H1 (cell line): Measurements from ENCODE around the gene GREM2. TPM values are rescaled to one million over a fixed set of nuclear protein-coding genes. Genes with fewer than 3 reads are reported as not detected.

Source experiments
- CTCF ChIA-PET: fragments of 300-600 bp; sonication (Branson Sonifier 250); formaldehyde crosslinking; loops from one replicate; lab custom pipeline; 2021; ENCODE audit not compliant: partially characterized antibody; lab: Charles Lee
- POLR2A ChIA-PET: fragments of 300-600 bp; sonication (Branson Sonifier 250); formaldehyde crosslinking; loops from one replicate; lab custom pipeline; 2021; ENCODE audit warnings: inconsistent platforms; ENCODE audit not compliant: partially characterized antibody; lab: Charles Lee
- DNase-seq, 2 experiments: peaks; one replicate each; pipeline versions ENCODE4 v3.0.0 to v3.0.0-alpha.2; 2010 to 2022; ENCODE audit warnings: low spot score in 2 of 2, low read depth in 1 of 2, mixed read lengths in 1 of 2
- FAIRE-seq: peaks from 2 replicates; lab custom pipeline; 2011; peaks lifted over from hg19 to GRCh38; lab: Jason Lieb, UNC
- H2AFZ ChIP-seq: 2 replicates; pipeline ENCODE4 v1.8.1; 2012; ENCODE audit warnings: low read length, inconsistent platforms
- H2AK5ac ChIP-seq: 2 replicates; pipeline ENCODE4 v1.6.1; 2013; ENCODE audit warnings: low read depth, low read length
- H2BK120ac ChIP-seq: replicated peaks from 2 replicates; pipeline ENCODE3; 2013; ENCODE audit warnings: low read depth, low read length, inconsistent platforms
- H2BK12ac ChIP-seq: 2 replicates; pipeline ENCODE4 v1.6.1; 2013; ENCODE audit warnings: low read depth, low read length
- H2BK15ac ChIP-seq: 2 replicates; pipeline ENCODE4 v1.6.1; 2013; ENCODE audit warnings: low read length
- H2BK20ac ChIP-seq: 2 replicates; pipeline ENCODE4 v1.6.1; 2013; ENCODE audit warnings: low read length
- H2BK5ac ChIP-seq: 2 replicates; pipeline ENCODE4 v1.6.1; 2013; ENCODE audit warnings: low read depth, low read length
- H3K14ac ChIP-seq: 2 replicates; pipeline ENCODE4 v1.6.1; 2013; ENCODE audit warnings: inconsistent platforms; ENCODE audit not compliant: insufficient read length
- H3K18ac ChIP-seq: 2 replicates; pipeline ENCODE4 v1.6.1; 2013; ENCODE audit warnings: low read length; ENCODE audit errors: extremely low read depth
- H3K23ac ChIP-seq: 2 replicates; pipeline ENCODE4 v1.6.1; 2013; ENCODE audit warnings: inconsistent platforms; ENCODE audit not compliant: insufficient read length
- H3K23me2 ChIP-seq: 2 replicates; pipeline ENCODE4 v1.6.1; 2013; ENCODE audit warnings: low read depth, low read length
- H3K27ac ChIP-seq: 2 replicates; pipeline ENCODE4 v1.6.1; 2011; ENCODE audit warnings: low read depth, low read length, inconsistent platforms
- H3K27me3 ChIP-seq, 4 experiments: replicated peaks in 1 of 4; 1 replicate in 1 of 4; 2 replicates in 3 of 4; pipeline versions ENCODE4 v1.6.1 to v1.8.1; 2011 to 2013; ENCODE audit warnings: low read length in 3 of 4, mild to moderate bottlenecking in 3 of 4, inconsistent platforms in 2 of 4, mixed read lengths in 2 of 4, moderate library complexity in 1 of 4; ENCODE audit not compliant: control insufficient read depth in 3 of 4, insufficient read depth in 3 of 4; ENCODE audit errors: extremely low read depth in 1 of 4
- H3K36me3 ChIP-seq, 4 experiments: 2 replicates each; pipeline versions ENCODE4 v1.6.1 to v1.8.1; 2011 to 2013; ENCODE audit warnings: mild to moderate bottlenecking in 4 of 4, low read length in 3 of 4, moderate library complexity in 2 of 4, control low read depth in 1 of 4, inconsistent platforms in 1 of 4; ENCODE audit not compliant: insufficient read depth in 4 of 4, control insufficient read depth in 2 of 4
- H3K4ac ChIP-seq: replicated peaks from 2 replicates; pipeline ENCODE3; 2013; ENCODE audit warnings: low read length, low read depth, mixed read lengths, inconsistent platforms; ENCODE audit not compliant: insufficient read length
- H3K4me1 ChIP-seq, 4 experiments: replicated peaks in 1 of 4; 1 replicate in 1 of 4; 2 replicates in 3 of 4; pipeline versions ENCODE4 v1.6.1 to v1.8.1; 2011 to 2013; ENCODE audit warnings: low read length in 3 of 4, inconsistent platforms in 2 of 4, mixed read lengths in 1 of 4; ENCODE audit not compliant: insufficient read depth in 4 of 4, control insufficient read depth in 3 of 4
- H3K4me2 ChIP-seq, 2 experiments: 2 replicates each; pipeline versions ENCODE4 v1.6.1 to v1.8.1; 2011 to 2013; ENCODE audit warnings: low read depth in 2 of 2, low read length in 2 of 2, control low read depth in 1 of 2, inconsistent platforms in 1 of 2, mild to moderate bottlenecking in 1 of 2; ENCODE audit not compliant: insufficient read depth in 1 of 2
- H3K4me3 ChIP-seq, 4 experiments: fragments of 200-600, 300-600 bp in 1 of 4; sonication (generic), shearing (Covaris generic), sonication (Bioruptor Twin) in 1 of 4; 2 replicates each; pipeline versions ENCODE4 v1.5.1 to v1.8.1; 2011 to 2016; ENCODE audit warnings: low read length in 4 of 4, low read depth in 3 of 4, control low read depth in 2 of 4, inconsistent platforms in 2 of 4, mild to moderate bottlenecking in 2 of 4, mixed read lengths in 1 of 4, moderate library complexity in 1 of 4; ENCODE audit not compliant: insufficient read depth in 2 of 4; ENCODE audit errors: extremely low read depth in 1 of 4
- H3K56ac ChIP-seq: replicated peaks from 2 replicates; pipeline ENCODE3; 2013; ENCODE audit warnings: low read depth, mild to moderate bottlenecking, mixed read lengths, low read length, inconsistent platforms; ENCODE audit not compliant: insufficient read length
- H3K79me1 ChIP-seq: 2 replicates; pipeline ENCODE4 v1.6.1; 2013; ENCODE audit warnings: low read depth, low read length, control low read depth
- H3K79me2 ChIP-seq, 2 experiments: 2 replicates each; pipeline versions ENCODE4 v1.6.1 to v1.8.1; 2012 to 2013; ENCODE audit warnings: low read length in 2 of 2, mild to moderate bottlenecking in 2 of 2, inconsistent platforms in 1 of 2; ENCODE audit not compliant: insufficient read depth in 2 of 2, control insufficient read depth in 1 of 2
- H3K9ac ChIP-seq, 4 experiments: replicated peaks in 1 of 4; 1 replicate in 1 of 4; 2 replicates in 3 of 4; pipeline versions ENCODE4 v1.6.1 to v1.8.1; 2011 to 2013; ENCODE audit warnings: low read depth in 3 of 4, low read length in 3 of 4, control low read depth in 2 of 4, mild to moderate bottlenecking in 2 of 4, moderate library complexity in 2 of 4, inconsistent platforms in 1 of 4; ENCODE audit errors: extremely low read depth in 1 of 4
- H3K9me3 ChIP-seq, 2 experiments: 2 replicates each; pipeline versions ENCODE4 v1.6.1 to v1.8.1; 2012 to 2013; ENCODE audit warnings: mild to moderate bottlenecking in 2 of 2, moderate library complexity in 2 of 2, control low read depth in 1 of 2, inconsistent platforms in 1 of 2, low read depth in 1 of 2, low read length in 1 of 2, mixed read lengths in 1 of 2; ENCODE audit not compliant: insufficient read depth in 2 of 2
- H4K20me1 ChIP-seq, 2 experiments: replicated peaks in 1 of 2; 2 replicates each; pipeline versions ENCODE3 to v1.8.1; 2011 to 2013; ENCODE audit warnings: inconsistent platforms in 2 of 2, low read length in 2 of 2, mild to moderate bottlenecking in 1 of 2; ENCODE audit not compliant: insufficient read depth in 2 of 2, control insufficient read depth in 1 of 2
- H4K5ac ChIP-seq: 2 replicates; pipeline ENCODE4 v1.6.1; 2013; ENCODE audit warnings: low read length, low read depth, mixed read lengths, inconsistent platforms; ENCODE audit not compliant: insufficient read length
- H4K8ac ChIP-seq: 2 replicates; pipeline ENCODE4 v1.8.0; 2013; ENCODE audit warnings: mild to moderate bottlenecking, moderate library complexity, low read length, inconsistent platforms; ENCODE audit not compliant: insufficient read depth; ENCODE audit errors: extremely low read depth
- H4K91ac ChIP-seq: replicated peaks from 2 replicates; pipeline ENCODE3; 2013; ENCODE audit warnings: low read length, mixed read lengths, inconsistent platforms; ENCODE audit not compliant: insufficient read length
- BRCA1 ChIP-seq: IDR thresholded peaks from 2 replicates; pipeline ENCODE4 v1.6.1; 2012; ENCODE audit warnings: low read depth, low read length, improper control_type of control experiment
- CBX8 ChIP-seq: fragments of 300-800, 300-1000 bp; sonication (generic); IDR thresholded peaks from 2 replicates; pipeline ENCODE4 v1.7.1; 2016; ENCODE audit warnings: low read depth, low read length, borderline replicate concordance
- CREB1 ChIP-seq: IDR thresholded peaks from 2 replicates; pipeline ENCODE4 v1.6.1; 2012; ENCODE audit warnings: inconsistent platforms
- JUND ChIP-seq: IDR thresholded peaks from 2 replicates; pipeline ENCODE4 v1.6.1; 2011; ENCODE audit warnings: mild to moderate bottlenecking, improper control_type of control experiment, low read length
- POLR2A ChIP-seq, 2 experiments: IDR thresholded peaks; 1 replicate in 1 of 2; 2 replicates in 1 of 2; pipeline ENCODE4 v1.6.1; 2011; ENCODE audit warnings: low read depth in 2 of 2, low read length in 2 of 2, mild to moderate bottlenecking in 2 of 2; ENCODE audit errors: control extremely low read depth in 1 of 2
- POU5F1 ChIP-seq: IDR thresholded peaks from 2 replicates; pipeline ENCODE4 v1.6.1; 2011; ENCODE audit warnings: low read depth, mild to moderate bottlenecking, low read length, moderate library complexity
- RBBP5 ChIP-seq: IDR thresholded peaks from 2 replicates; pipeline ENCODE4 v1.7.1; 2012; ENCODE audit warnings: low read depth, mild to moderate bottlenecking, inconsistent platforms, low read length, moderate library complexity, borderline replicate concordance
- RFX5 ChIP-seq: IDR thresholded peaks from 2 replicates; pipeline ENCODE4 v1.6.1; 2011; ENCODE audit warnings: low read depth, low read length, improper control_type of control experiment, borderline replicate concordance
- SIX5 ChIP-seq: IDR thresholded peaks from 2 replicates; pipeline ENCODE4 v1.6.1; 2011; ENCODE audit warnings: mild to moderate bottlenecking, low read depth, low read length
- WGBS, 2 experiments: shearing (Covaris generic) in 1 of 2; methylation state at CpG; one replicate each; pipeline versions ENCODE4 v1.1.6 to v1.1.7; 2013 to 2015; ENCODE audit warnings: low lambda C conversion rate in 2 of 2, mixed read lengths in 2 of 2, inconsistent platforms in 1 of 2, low coverage in 1 of 2, missing lambda C conversion rate in 1 of 2; ENCODE audit not compliant: insufficient replicate concordance in 2 of 2, insufficient coverage in 1 of 2, insufficient read length in 1 of 2; ENCODE audit errors: extremely low coverage in 1 of 2, missing lambda C conversion rate in 1 of 2; 5-methylcytosine and 5-hydroxymethylcytosine counted together
- polyA plus RNA-seq, 7 experiments: library from polyadenylated mRNA; depleted of rRNA in 3 of 7; stranded (reverse) in 5 of 7; unstranded in 2 of 7; fragments of >200 nt in 5 of 7; fragments of 200-250 nt in 2 of 7; gene quantifications; 1 replicate in 5 of 7; 2 replicates in 1 of 7; 4 replicates in 1 of 7; pipeline versions ENCODE4 v1.2.1 to v1.2.3, GENCODE V29; 2011 to 2013; ENCODE audit warnings: missing spikeins in 2 of 7, mixed read lengths in 2 of 7
- total RNA-seq: library from RNA; stranded (reverse); fragmentation: NEBNext Ultra II Directional; extraction: Animal tissue kit (Norgen Biotek cat#: 25700); gene quantifications from 2 replicates; pipeline ENCODE4 v1.2.1, GENCODE V29; 2021
- TF ChIP-seq, protein P1 (sequence below): IDR thresholded peaks from 2 replicates; pipeline ENCODE4 v1.6.1; 2011; ENCODE audit warnings: low read length, improper control_type of control experiment

The GREM2 gene
- total and polyA plus RNA-seq, 2 of the 8 experiments (the other 6 are each of a cell fraction or from before 2014, with no cell fraction given), result 0.05 TPM; not detected in 1

- no peak overlapping the region for H2BK5ac ChIP-seq
- no peak overlapping the region for H4K91ac ChIP-seq
- H3K23ac ChIP-seq, result no peak overlapping the region
- H4K20me1 ChIP-seq, result no peaks in the 10 kb centered on the region
- H2BK120ac ChIP-seq, result no peak overlapping the region
- H2BK12ac ChIP-seq, result no peak overlapping the region
- FAIRE-seq (no peak), DNase-seq (no peak)
- no peak overlapping the region for H3K4me3 ChIP-seq
- H3K4me1 ChIP-seq, result no peaks in the 10 kb centered on the region
- no peaks in the 10 kb centered on the region for H3K79me2 ChIP-seq
- ChIA-PET POLR2A (no interaction called here), CTCF (no interaction called here)
- no peak overlapping the region for H4K8ac ChIP-seq
- no peak overlapping the region for H3K14ac ChIP-seq
- H2BK20ac ChIP-seq, result no peak overlapping the region
- H3K27me3 ChIP-seq, result no peaks in the 10 kb centered on the region
- H2BK15ac ChIP-seq, result no peak overlapping the region
- no peak overlapping the region for H3K27ac ChIP-seq
- no peaks in the 10 kb centered on the region for H3K23me2 ChIP-seq
- no peak overlapping the region for H3K4ac ChIP-seq
- H3K79me1 ChIP-seq, result no peaks in the 10 kb centered on the region
- H4K5ac ChIP-seq, result no peak overlapping the region
- no peak overlapping the region for H3K18ac ChIP-seq
- H3K9me3 ChIP-seq, result no peaks in the 10 kb centered on the region
- no peak overlapping the region for H2AFZ ChIP-seq
- H2AK5ac ChIP-seq, result no peak overlapping the region
- no peak overlapping the region for H3K4me2 ChIP-seq
- 93% methylated on average over 4 of the region's 4 CpGs; no CpG with 5 or more reads in 1 of the 2 experiments for WGBS, 2 experiments
- no peak overlapping the region for H3K56ac ChIP-seq
- no peaks in the 10 kb centered on the region for H3K36me3 ChIP-seq
- H3K9ac ChIP-seq, result no peak overlapping the region
- TF ChIP-seq POLR2A (IDR thresholded peaks at IDR 0.05; ENCODE audit: control extremely low read depth in 1 of 2, low read depth in 2 of 2, low read length in 2 of 2), result no peak
- TF ChIP-seq BRCA1, result no peak
- TF ChIP-seq RFX5, result no peak
- no peak for TF ChIP-seq JUND
- no peak for TF ChIP-seq RBBP5
- TF ChIP-seq CBX8, result no peak
- TF ChIP-seq CREB1, result no peak
- no peak for TF ChIP-seq SIX5
- TF ChIP-seq, protein P1, sequence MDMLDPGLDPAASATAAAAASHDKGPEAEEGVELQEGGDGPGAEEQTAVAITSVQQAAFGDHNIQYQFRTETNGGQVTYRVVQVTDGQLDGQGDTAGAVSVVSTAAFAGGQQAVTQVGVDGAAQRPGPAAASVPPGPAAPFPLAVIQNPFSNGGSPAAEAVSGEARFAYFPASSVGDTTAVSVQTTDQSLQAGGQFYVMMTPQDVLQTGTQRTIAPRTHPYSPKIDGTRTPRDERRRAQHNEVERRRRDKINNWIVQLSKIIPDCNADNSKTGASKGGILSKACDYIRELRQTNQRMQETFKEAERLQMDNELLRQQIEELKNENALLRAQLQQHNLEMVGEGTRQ, result no peak
- no peak for TF ChIP-seq POU5F1
Measured at GRCh38 chr1:240656531-240656930, 44.6 kb upstream of the GREM2 start.
